ENCODE measurements around the gene HTRA2.

DNA sequence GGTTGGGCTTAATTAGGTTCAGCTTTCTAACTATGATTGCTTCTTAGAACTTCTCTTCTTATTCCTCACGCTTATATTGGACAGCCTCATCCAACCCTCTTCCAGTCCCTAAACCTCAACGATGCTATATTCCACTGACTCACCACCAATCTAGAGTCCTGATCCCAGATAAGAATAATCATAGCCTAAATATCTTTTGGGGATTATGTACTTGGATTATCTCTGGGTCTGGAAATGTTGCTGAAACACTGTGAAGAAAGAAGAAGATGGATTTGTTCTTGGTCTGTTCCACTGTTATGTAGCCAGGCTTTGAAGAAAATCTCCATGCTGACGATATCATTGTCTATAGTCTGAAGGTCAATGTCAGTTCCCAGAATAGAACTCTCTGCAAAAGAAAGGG lies 51.7 kb downstream of the HTRA2 start:
- TF ChIP-seq POLR2A (IDR thresholded peaks at IDR 0.05): no peak
- TF ChIP-seq, protein P1, sequence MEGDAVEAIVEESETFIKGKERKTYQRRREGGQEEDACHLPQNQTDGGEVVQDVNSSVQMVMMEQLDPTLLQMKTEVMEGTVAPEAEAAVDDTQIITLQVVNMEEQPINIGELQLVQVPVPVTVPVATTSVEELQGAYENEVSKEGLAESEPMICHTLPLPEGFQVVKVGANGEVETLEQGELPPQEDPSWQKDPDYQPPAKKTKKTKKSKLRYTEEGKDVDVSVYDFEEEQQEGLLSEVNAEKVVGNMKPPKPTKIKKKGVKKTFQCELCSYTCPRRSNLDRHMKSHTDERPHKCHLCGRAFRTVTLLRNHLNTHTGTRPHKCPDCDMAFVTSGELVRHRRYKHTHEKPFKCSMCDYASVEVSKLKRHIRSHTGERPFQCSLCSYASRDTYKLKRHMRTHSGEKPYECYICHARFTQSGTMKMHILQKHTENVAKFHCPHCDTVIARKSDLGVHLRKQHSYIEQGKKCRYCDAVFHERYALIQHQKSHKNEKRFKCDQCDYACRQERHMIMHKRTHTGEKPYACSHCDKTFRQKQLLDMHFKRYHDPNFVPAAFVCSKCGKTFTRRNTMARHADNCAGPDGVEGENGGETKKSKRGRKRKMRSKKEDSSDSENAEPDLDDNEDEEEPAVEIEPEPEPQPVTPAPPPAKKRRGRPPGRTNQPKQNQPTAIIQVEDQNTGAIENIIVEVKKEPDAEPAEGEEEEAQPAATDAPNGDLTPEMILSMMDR (IDR thresholded peaks at IDR 0.05): no peak
